HG03442 (cell line): ENCODE measurements around the gene NRG3.

Source experiments
- ATAC-seq: cut with Tn5 transposase; IDR thresholded peaks from one replicate; pipeline ENCODE4 v1.9.1; 2021; ENCODE audit warnings: mild to moderate bottlenecking, moderate library complexity; ENCODE audit not compliant: unreplicated experiment

The NRG3 gene

DNA sequence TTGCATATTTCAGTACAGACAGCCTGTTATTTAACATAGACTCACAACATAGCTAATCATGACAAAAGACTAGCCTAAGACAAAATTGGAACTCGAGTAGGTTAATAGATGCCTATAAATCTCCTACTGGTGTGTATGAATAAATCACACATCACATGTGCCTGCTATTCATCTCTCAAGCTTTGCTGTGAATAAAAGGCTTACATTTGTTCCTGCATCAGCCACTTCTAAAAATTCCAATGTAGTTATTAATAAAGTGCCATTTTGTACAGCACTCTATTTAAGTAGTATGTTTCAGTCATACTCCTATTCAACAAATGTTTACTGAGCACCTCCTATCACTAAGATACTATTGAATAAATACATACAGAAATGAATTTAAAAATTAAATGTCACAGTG lies 486.3 kb downstream of the NRG3 start:
- no peak for ATAC-seq

DNA sequence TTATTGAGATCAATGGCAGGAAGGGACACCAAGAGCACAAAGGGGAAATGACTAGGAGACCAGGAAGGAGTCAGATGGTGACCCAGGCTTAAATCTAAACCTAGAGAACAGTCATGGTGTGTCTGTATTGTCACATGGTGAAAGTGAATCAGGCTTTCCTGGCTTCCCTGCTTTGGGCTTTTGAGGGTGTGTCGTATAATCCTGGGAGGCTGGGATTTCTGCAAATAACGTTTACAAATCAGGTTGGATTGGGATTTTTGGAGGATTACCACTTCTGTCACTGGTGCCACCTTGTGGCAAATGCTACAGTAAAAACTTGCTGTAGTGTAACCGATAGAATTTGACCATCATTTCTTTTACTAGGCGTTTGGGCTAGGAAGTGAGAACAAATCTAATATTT lies 502.6 kb downstream of the NRG3 start:
- no peak for ATAC-seq

DNA sequence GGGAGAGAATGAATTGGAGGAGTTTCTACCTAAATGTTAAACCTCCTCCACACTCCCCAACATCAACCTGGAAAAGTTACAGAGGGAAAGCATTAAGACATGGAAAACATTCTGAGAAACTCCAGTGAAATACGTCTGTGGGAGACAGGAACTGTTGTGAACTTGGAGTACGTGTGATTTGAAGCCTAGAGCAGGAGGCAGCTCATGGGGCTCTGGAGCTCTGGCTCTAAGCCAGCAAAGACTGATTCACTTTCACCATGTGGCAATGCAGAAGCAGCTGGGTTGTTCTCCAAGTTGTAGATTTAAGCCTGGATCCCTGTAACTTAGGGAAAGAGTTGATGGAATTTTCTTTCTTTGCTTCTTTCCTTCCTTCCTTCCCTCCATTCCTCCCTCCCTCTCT lies 503.2 kb downstream of the NRG3 start:
- no peak for ATAC-seq

DNA sequence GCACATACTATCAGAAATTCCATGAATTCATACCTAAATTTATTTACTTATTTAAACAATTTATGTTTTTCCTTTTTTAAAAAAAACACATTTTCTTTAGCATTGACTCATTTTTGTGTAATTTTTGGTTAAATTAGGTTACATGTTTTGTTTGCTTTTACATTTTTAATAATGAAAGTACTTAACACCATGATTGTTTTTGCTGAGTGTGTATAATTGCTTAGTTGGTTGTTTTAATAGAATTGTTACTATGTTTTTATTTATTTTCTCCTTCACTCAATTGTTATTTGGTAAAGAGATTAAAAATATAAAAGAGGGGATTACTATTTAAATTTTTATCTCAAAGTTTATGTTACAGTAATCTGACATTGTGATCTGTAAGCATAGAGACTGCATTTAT lies 508.4 kb downstream of the NRG3 start:
- no peak for ATAC-seq

DNA sequence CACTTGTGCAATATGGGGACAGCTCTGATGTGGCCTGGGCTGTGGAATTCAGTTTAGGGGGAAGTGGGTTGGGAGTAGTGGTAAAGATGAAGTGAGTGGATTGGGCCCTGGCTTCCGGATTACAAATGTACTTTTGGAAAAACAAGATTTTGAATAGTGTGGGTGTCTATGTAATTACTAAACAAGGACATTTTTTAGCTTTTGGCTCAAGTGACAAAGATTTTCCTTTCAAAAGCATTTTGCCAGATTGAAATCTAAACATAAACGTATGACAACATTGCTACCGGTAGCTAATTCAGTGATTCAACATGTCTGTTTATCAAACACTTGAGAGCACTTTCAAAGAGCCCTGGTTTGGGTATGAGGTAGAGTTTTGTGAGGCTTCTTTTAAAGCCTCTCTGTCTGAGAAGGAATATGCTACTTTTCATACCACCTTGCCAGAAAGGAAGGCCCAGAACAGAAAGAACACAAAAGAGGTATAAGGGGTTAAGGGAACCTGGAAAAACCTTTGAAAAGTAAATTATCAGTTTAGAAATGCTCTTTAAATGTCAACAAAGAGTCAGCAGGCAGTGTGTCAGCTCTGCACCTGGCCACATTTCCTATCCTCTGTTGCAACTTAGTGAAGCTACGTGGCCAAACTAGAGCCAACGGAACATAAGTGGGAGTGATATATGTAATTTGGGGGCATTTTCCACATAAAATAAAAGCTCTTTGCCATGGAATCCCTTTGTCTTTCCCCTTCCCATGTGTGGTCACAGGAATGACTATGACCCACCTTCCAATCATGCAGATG lies 516.1 kb downstream of the NRG3 start:
- ATAC-seq = no peak

DNA sequence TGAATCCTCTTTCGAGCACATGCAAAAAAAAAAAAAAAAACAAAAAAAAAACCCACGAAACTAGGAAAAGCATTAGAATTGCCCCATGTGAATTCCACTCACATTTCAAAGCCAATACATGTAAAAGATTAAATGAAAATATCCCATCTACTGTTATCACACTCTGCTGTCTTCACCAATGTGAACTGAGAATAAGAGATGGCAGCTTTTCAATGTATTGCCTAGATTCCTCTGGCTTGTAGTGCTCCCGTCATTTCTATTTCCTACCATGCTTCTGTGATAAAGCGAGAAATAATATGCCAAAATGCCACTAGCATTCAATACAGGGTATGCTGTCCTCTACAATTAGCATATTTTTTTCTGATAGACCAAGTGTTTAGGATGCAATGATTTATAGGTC lies 517.0 kb downstream of the NRG3 start:
- no peak for ATAC-seq

DNA sequence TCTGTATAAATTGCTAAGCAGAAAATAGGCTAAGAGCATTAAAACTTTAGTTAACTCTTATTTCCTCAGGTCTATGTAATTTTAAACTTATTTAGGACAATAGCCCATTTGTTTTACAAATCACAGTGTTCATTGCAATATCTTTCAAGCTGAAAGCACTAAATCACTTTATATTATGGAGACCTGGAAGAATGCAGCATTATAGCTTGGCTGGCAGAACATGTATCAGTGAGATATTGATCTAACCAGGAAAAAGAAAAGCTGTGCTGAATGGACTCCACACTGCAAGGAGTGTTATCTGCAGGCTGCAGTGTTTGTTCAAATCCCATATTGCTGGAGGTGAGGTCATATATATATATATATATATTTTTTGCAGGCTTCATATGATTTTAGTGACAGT lies 517.5 kb downstream of the NRG3 start:
- ATAC-seq = no peak

DNA sequence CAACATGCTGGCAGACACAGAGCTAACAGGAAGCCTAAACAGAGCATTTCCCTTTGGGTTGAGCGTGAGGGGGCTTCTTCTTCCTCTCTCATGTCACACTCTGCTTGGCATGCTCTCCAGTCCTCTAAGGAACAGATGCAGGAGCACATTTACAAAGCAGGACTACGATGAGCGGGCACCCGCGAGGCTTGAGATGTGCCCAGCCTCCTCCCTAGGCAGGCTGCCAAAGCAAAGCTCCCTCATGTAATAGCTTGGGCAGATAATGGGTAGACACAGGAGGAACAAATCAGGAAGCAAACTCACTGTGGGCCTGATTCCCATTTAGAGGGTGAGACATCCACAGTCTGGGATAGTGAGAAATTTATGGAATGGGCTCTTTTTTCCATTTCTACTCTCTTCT lies 519.1 kb downstream of the NRG3 start:
- no peak for ATAC-seq

DNA sequence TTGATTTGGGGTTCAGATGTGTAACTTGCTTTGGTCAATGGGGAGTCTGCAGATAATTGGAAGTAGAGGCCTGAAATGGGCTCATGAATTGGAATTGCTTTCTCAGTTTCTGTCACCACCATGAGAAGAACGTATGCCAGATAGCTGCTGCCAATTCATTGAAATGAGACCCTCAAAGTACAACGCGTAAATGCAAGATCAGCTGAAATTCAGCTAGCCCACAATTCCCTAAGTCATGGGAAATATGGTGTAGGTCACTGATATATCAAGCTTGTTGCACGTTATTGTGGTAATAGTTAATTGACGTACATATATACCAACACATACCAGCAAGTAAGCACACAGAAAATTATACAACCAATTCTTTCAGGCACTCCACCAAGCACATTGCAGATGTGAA lies 520.0 kb downstream of the NRG3 start:
- ATAC-seq = no peak

DNA sequence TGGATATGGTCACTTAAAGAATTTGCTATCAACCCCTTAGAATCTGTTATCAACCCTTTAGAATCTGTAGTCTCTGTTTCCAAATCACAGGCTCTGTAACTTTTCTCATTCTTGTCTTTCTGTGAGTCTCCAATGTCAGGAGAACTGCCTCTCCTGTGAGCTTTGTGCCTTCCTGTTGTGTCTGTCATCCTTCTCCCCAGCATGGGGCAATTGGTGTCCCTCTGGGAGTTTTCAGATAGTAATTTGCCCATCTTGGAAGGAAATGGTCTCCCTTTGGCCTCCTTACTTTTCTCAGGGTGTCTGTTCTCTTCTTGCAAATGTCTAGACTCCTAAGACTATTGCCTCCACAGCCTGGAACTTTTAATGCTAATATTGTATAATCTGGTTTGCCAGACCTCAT lies 521.9 kb downstream of the NRG3 start:
- ATAC-seq = no peak

DNA sequence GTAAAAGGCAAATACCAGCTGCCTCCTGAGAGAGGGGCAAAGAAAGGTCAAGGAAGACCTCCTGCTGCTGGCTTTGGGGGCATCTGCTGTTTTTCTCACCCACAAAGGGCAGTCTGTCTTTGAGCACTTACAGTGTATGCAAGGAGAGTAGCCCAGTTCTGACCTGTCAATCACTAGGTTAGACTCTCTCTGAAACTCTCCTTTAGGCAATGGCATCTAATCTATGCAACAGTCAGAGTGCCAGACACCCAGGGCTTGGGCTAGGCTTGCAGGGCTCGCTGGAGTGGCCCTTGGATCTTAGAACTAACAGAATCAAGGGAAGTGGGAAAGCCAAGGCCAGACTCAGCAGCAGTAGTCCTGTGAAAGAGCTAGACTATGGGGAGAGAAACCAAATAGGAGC lies 522.9 kb downstream of the NRG3 start:
- no peak for ATAC-seq

DNA sequence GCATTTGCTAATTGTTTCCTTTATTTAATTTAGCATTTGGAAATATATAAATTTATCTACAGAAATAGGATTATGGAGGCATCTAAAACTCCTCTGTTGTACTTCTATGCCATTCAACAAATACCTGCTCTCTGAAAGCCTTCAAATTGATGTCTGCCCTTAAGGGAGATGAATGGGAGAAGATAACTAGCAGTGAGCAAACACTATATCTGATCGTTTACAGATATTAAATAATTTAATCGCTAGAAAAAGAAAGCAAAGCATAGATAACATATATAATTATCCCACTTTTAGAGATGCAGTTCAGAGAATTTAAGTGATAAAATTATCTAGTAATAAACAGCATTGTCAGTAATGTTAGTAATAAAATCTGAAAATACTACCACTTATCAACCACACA lies 524.9 kb downstream of the NRG3 start:
- no peak for ATAC-seq

DNA sequence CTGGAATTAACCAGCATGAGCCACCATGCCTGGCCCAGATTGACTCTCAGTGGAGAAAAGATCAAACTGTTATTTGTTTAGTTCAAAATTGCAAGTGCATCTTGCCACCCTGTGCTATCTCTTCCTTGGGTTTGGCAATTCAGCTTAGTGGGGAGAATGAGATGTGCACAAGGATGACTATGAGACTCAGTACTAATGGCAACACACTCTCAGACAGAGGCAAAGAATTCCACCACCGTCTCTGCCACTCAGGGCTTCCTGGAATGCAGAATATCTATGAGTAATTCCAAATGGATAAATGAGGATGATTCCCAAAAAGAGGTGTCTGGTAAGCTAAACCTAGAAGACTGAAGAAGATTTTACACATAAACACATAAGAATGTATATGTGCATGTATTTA lies 525.8 kb downstream of the NRG3 start:
- ATAC-seq = no peak

DNA sequence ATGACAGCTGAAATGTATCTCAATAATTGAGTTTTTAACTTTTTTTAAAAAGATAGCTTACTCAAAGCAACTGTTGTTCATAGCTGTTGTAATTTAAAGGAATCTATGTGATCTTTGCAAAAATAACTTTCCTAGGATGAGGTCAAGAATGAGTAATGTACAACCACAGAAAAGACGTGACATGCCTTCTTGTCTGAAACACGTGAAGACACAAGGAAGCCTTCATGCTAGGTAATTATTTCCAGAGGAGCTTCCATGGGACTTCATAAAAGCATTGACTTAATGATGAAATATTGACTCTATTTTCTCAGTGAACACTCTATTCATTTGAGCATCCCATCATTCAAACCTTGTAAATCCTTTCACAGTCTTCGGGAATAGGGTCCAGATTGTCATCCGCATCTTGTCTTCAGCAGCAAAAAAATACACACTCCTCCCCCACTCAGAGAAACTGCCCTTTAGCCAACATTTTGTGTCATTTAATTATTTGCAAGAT lies 528.0 kb downstream of the NRG3 start:
- ATAC-seq = no peak

DNA sequence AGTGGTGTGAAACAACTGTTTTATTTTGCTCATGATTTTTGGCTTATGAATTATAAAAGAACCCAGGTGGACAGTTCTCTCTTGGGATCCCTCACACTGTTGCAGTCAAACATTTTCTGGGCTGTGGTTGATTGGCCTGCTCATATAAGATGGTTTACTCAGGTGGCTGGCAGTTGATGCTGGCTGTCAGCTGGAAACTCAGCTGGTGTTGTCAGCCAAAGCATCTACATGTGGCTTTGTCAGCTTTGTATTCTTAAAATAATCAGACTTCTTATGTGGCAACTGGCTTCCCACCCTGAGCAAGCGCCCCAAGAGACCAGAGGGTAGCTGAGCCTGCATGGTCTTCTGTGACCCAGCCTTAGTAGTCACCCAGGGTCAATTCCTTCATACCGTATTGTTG lies 534.7 kb downstream of the NRG3 start:
- no peak for ATAC-seq

DNA sequence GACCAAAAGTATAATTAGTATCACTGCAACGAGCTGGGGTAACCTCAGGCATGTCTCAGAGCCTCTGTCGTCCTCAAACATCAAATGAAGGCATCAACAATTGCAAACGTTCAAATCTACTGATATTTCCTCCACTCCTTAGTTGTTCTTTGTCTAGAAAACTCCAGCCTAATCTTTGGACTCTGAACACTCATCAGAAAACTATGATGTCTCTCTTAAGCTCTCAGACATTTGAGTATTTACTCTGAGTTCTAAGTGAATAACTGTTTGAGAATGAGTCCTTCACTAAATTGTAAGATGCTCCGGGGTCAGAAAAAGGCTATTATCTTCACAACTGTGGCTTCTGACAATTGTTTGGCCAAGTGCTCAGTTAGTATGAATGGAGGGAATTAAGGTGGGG lies 536.4 kb downstream of the NRG3 start:
- no peak for ATAC-seq

DNA sequence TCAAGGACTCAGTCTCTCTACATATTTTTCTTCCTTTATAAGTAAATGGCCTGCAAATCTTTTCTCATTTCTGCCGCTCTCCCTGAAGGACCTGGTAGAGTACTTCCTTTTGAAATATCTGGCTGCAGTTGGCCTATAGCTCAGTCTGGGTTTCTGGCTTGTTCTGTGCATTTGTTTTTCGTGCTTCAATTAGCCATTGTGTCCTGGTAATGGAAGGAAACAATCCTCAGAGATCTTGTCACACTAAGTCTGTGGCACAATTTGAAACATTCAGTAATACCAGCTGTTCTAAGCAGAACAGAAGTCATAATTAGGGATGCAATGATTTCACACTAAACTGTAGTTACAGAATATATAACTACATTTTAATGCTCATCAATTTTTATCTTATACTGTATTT lies 545.0 kb downstream of the NRG3 start:
- no peak for ATAC-seq

DNA sequence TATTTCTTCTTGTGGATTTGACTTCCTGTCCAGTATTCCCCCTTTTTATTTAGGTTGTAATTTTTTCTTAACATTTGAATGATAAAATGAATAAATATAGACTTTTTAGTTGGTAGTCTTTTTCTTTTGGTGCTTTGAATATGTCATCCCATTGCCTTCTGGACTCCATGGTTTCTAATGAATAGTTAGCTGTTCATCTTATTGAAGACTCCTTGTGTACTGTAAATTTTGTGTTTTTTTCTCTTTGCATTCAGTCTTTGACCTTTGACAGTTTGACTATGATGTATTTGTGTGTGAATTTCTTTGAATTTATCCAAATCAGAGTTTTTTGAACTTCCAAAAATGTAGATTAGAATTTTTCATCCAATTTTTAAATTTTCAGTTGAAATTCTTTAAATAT lies 554.3 kb downstream of the NRG3 start:
- no peak for ATAC-seq

DNA sequence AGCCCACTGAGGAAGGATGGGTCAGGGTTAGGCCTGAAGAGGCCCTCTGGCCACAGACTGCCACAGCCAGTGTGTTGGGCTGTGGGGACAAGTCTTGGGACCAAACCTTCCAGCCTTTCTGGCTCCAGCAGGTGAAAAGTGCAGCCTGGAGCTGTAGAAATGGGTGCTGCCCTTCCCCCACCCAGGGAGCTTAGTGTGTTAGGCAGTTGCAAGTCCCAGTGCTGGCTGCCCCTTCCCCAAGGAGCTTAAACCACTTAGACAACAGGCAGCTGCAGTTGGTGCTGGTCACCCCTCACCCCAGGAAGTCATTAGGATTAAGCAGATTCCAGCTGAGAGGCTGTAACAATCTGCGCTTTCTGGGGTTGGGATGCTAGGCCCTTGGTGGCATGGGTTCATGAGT lies 563.3 kb downstream of the NRG3 start:
- ATAC-seq = no peak

DNA sequence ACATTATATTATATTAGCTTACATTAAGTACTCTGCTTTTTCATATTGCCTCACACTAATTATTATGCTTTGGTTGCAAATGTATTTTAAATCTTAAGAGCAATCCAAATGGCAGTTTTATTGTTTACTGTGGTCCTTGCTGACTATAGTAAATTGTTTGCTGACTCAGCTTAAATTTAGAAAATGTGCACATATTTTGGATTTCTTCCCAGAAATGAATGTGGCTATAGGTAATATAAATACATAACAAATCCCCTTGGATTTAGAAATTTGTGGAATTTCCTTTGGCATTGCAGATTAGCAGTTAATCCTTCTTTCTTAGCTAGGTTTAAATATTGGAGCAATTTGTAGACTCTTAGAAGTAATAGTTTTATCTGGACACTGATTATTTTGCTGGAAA lies 565.8 kb downstream of the NRG3 start:
- ATAC-seq = no peak

DNA sequence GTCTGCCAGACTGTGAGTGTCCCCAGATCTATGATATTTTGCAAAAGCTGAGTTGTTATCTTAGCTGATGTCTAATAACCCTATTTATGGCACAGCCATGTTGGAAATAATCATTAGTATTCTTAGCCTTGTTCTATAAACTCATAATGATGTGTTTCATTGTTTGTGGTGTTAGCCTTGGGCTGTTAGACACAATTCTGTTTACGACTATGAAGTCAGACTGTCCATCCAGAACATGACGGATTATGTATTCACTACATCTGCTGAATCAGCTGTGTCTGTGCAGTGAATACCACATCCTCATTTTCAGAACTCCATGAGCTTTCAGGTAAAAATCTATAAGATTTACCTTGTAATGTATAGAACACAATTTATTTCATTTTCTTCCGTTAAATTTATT lies 577.1 kb downstream of the NRG3 start:
- ATAC-seq = no peak

DNA sequence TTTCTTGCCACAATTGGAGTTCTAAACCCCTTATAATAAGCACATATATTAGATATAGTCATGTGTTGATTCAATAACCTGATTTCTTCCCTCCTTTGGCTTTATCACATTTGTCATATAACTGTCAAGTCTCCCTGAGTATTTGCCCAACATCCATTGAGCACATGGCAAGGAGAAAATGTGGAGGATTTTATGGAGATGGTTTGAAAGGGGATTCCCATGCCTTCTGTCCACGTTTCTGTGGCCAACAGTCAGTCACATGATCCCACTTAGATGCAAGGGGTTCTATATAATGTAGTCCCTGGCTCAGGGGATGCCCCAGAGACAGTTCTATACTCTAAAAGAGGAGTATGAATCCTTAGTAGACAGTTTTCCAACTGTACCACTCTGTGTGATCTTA lies 577.7 kb downstream of the NRG3 start:
- no peak for ATAC-seq

DNA sequence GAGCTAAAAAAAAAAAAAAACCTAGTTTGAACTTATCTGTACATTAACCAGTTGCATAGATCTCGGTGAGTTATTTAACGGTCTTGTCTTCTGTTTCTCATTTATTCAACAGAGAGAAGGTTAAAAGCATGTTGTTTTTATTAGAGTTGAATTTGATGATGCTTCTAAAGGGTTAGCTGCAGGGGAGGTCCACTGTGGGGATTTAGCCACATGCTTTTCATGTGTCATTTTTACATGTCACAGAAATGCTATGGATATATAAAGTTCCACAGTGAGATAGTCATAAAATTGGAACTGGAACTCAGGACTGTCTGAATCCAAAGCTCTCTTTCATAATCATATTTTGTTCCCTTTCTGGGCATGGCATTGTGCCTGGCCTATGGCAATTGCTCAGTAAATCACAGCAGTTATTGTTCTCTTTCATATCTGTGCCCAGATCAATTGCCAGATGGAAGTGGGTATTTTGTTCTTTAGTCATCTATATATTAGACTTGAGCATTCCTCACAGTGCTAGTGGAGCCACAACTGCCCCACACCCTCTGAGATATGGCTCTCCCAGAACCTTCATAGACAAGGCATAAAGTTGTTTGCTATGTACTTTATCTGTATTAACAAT lies 578.8 kb downstream of the NRG3 start:
- no peak for ATAC-seq
